ENCODE results near the gene GNG7. TPM values are rescaled to one million over a fixed set of nuclear protein-coding genes. Genes with fewer than 3 reads are reported as not detected.

Gene GNG7
- polyA plus RNA-seq, 1 experiment: 0.57 TPM

- no peak for TF ChIP-seq CTCF (IDR thresholded peaks at IDR 0.05; ENCODE audit: low read depth, low read length)
- Histone ChIP-seq H3K9me3 (ENCODE audit: control insufficient read depth, insufficient read depth, low read length) (no peaks in the 10 kb centered on the region; the same call in 1 of the 2 replicates), H3K27me3 (ENCODE audit: control insufficient read depth, insufficient read depth, low read length) (no peaks in the 10 kb centered on the region), H3K4me3 (ENCODE audit: low read depth, low read length) (no peak overlapping the region), H3K27ac (ENCODE audit: low read depth, low read length) (peak overlapping the region; percentile 65)
- ChIA-PET POLR2A (interaction anchor here (1.0 to 1.6 kb wide), 3 partner anchors 12 to 247 kb away, joined by 3 to 8 read pairs (median 3); partner anchors contain the start of gene SGTA), CTCF (interaction anchor here (0.5 to 2.1 kb wide), 4 partner anchors 26 to 568 kb away, joined by 3 to 7 read pairs (median 5); no protein-coding TSS in a partner anchor)
- no peak for DNase-seq (ENCODE audit: low read depth, low spot score)
Measured at GRCh38 chr19:2723345-2723715, 20.8 kb upstream of the GNG7 start.

- Histone ChIP-seq H3K27ac (ENCODE audit: low read depth, low read length) (peak overlapping the region; percentile 65), H3K27me3 (ENCODE audit: control insufficient read depth, insufficient read depth, low read length) (no peaks in the 10 kb centered on the region), H3K4me3 (ENCODE audit: low read depth, low read length) (no peak overlapping the region), H3K9me3 (ENCODE audit: control insufficient read depth, insufficient read depth, low read length) (peaks cover under 1% of the 10 kb centered on the region; the same call in 1 of the 2 replicates)
- ChIA-PET CTCF (interaction anchor here (0.7 to 2.1 kb wide), 3 partner anchors 26 to 74 kb away, joined by 3 to 7 read pairs (median 6); no protein-coding TSS in a partner anchor), POLR2A (interaction anchor here (1.0 to 1.6 kb wide), 3 partner anchors 11 to 246 kb away, joined by 3 to 8 read pairs (median 3); partner anchors contain the start of gene SGTA)
- no peak for TF ChIP-seq CTCF (IDR thresholded peaks at IDR 0.05; ENCODE audit: low read depth, low read length)
- DNase-seq (ENCODE audit: low read depth, low spot score): no peak
Measured at GRCh38 chr19:2722541-2723344, 20.2 kb upstream of the GNG7 start.

GRCh38 chr19:2721570-2722540 is 19.4 kb upstream of the GNG7 start:
- peak overlapping the region; percentile 31 for H3K27ac ChIP-seq (ENCODE audit: low read depth, low read length)
- POLR2A ChIA-PET: interaction anchor here (1.2 to 1.6 kb wide), 2 partner anchors 10 to 245 kb away, joined by 3 to 8 read pairs; no protein-coding TSS in a partner anchor
- H3K27me3 ChIP-seq (ENCODE audit: control insufficient read depth, insufficient read depth, low read length): no peaks in the 10 kb centered on the region
- CTCF ChIA-PET: interaction anchor here (1.1 to 2.1 kb wide), 2 partner anchors 27 to 73 kb away, joined by 6 to 7 read pairs; no protein-coding TSS in a partner anchor
- TF ChIP-seq CTCF (IDR thresholded peaks at IDR 0.05; ENCODE audit: low read depth, low read length): no peak
- H3K4me3 ChIP-seq (ENCODE audit: low read depth, low read length): peak overlapping the region; percentile 57
- peaks cover 8% of the 10 kb centered on the region; the same call in 1 of the 2 replicates for H3K9me3 ChIP-seq (ENCODE audit: control insufficient read depth, insufficient read depth, low read length)
- no peak for DNase-seq (ENCODE audit: low read depth, low spot score)

GRCh38 chr19:2720777-2721569 is 18.5 kb upstream of the GNG7 start, which contains the start of gene DIRAS1:
Gene DIRAS1, minus strand, starts transcription at chr19:2721372. Its CDS starts 3,566 bp downstream, at chr19:2717806.
- Histone ChIP-seq H3K27ac (ENCODE audit: low read depth, low read length) (no peak within 1 kb of the TSS), H3K9me3 (ENCODE audit: control insufficient read depth, insufficient read depth, low read length) (peaks cover 15% of the 10 kb centered on the region), H3K27me3 (ENCODE audit: control insufficient read depth, insufficient read depth, low read length) (no peaks in the 10 kb centered on the region), H3K4me3 (ENCODE audit: low read depth, low read length) (peak within 1 kb of the TSS; percentile 61)
- TF ChIP-seq CTCF (IDR thresholded peaks at IDR 0.05; ENCODE audit: low read depth, low read length): no peak
- POLR2A ChIA-PET: no interaction called here
- DNase-seq (ENCODE audit: low read depth, low spot score): no peak
- CTCF ChIA-PET: no interaction called here
